ENCODE measurements around the gene CPED1. TPM values are rescaled to one million over a fixed set of nuclear protein-coding genes. Genes with fewer than 3 reads are reported as not detected.
"Not testable (repeated sequence)": the region's sequence is repeated elsewhere in the genome, so short reads cannot be mapped to it uniquely, and the experiment has no call there.

CPED1 gene
- total and polyA plus RNA-seq, 4 experiments from 2014 or later, result 0.32 TPM; not detected in 3

- POLR2A ChIA-PET (ENCODE audit: partially characterized antibody); H3K4me1 ChIP-seq (ENCODE audit: insufficient read depth, low read length); CTCF ChIA-PET (ENCODE audit: partially characterized antibody); H3K36me3 Mint-ChIP-seq; H3K27me3 Mint-ChIP-seq; H3K27me3 ChIP-seq (ENCODE audit: insufficient read depth, low read length); H3K36me3 ChIP-seq (ENCODE audit: insufficient read depth, low read length); H3K9me3 Mint-ChIP-seq; H3K4me3 Mint-ChIP-seq; H3K27ac ChIP-seq (ENCODE audit: low read depth, low read length); intact Hi-C loops (cut with micrococcal nuclease); H3K4me3 ChIP-seq (ENCODE audit: low read length in 2 of 2); H3K27ac Mint-ChIP-seq; H3K9me3 ChIP-seq (ENCODE audit: control insufficient read depth in 1 of 2, low read length in 2 of 2); DNase-seq; H3K4me1 Mint-ChIP-seq: not testable (repeated sequence)
Observed at GRCh38 chr7:121037329-121037728, 48.8 kb downstream of the CPED1 start.

- no peak overlapping the region for H3K4me3 Mint-ChIP-seq
- POLR2A ChIA-PET (ENCODE audit: partially characterized antibody), result no interaction called here
Observed at GRCh38 chr7:121037957-121038716, 49.6 kb downstream of the CPED1 start.

GRCh38 chr7:121038717-121039509 lies 50.4 kb downstream of the CPED1 start:
- no peaks in the 10 kb centered on the region for H3K36me3 Mint-ChIP-seq
- no peaks in the 10 kb centered on the region for H3K27me3 ChIP-seq (ENCODE audit: insufficient read depth, low read length)
- H3K27ac Mint-ChIP-seq, result no peak overlapping the region
- H3K4me3 ChIP-seq (ENCODE audit: low read length in 2 of 2), result no peak overlapping the region
- no peak for DNase-seq
- H3K9me3 ChIP-seq (ENCODE audit: control insufficient read depth in 1 of 2, low read length in 2 of 2), result no peaks in the 10 kb centered on the region
- peaks cover 0 to 1% (median 0%) of the 10 kb centered on the region in 8 donors for H3K9me3 Mint-ChIP-seq
- ChIA-PET POLR2A (ENCODE audit: partially characterized antibody) (no interaction called here), CTCF (ENCODE audit: partially characterized antibody) (interaction anchor here (1.3 to 1.5 kb wide), 2 partner anchors 11 to 69 kb away, joined by 3 read pairs; no protein-coding TSS in a partner anchor)
- no peak overlapping the region for H3K27ac ChIP-seq (ENCODE audit: low read depth, low read length)
- H3K27me3 Mint-ChIP-seq, result peaks cover 1 to 5% of the 10 kb centered on the region in 2 donors
- H3K4me1 Mint-ChIP-seq, result no peaks in the 10 kb centered on the region
- intact Hi-C loops (cut with micrococcal nuclease), result no loop called here
- H3K4me1 ChIP-seq (ENCODE audit: insufficient read depth, low read length), result no peaks in the 10 kb centered on the region
- H3K36me3 ChIP-seq (ENCODE audit: insufficient read depth, low read length), result no peaks in the 10 kb centered on the region
- H3K4me3 Mint-ChIP-seq, result no peak overlapping the region

More at GRCh38 chr7:121037957-121038716, 49.6 kb downstream of the CPED1 start:
- Histone ChIP-seq H3K4me1 (ENCODE audit: insufficient read depth, low read length) (no peaks in the 10 kb centered on the region), H3K27ac (ENCODE audit: low read depth, low read length) (no peak overlapping the region), H3K4me3 (ENCODE audit: low read length in 2 of 2) (no peak overlapping the region), H3K27me3 (ENCODE audit: insufficient read depth, low read length) (no peaks in the 10 kb centered on the region), H3K9me3 (ENCODE audit: control insufficient read depth in 1 of 2, low read length in 2 of 2) (no peaks in the 10 kb centered on the region), H3K36me3 (ENCODE audit: insufficient read depth, low read length) (no peaks in the 10 kb centered on the region)
- no peak for DNase-seq
- H3K27me3 Mint-ChIP-seq, result peaks cover 1 to 5% of the 10 kb centered on the region in 2 donors
- no peaks in the 10 kb centered on the region for H3K4me1 Mint-ChIP-seq
- intact Hi-C loops (cut with micrococcal nuclease), result no loop called here
- H3K27ac Mint-ChIP-seq, result no peak overlapping the region
- H3K9me3 Mint-ChIP-seq, result peaks cover 0 to 1% (median 0%) of the 10 kb centered on the region in 8 donors
- H3K36me3 Mint-ChIP-seq, result no peaks in the 10 kb centered on the region
- CTCF ChIA-PET (ENCODE audit: partially characterized antibody), result interaction anchor here (1.3 to 1.5 kb wide), 2 partner anchors 10 to 70 kb away, joined by 3 read pairs; no protein-coding TSS in a partner anchor

GRCh38 chr7:121039510-121039822 lies 51.0 kb downstream of the CPED1 start:
- intact Hi-C loops (cut with micrococcal nuclease), result no loop called here
- POLR2A ChIA-PET (ENCODE audit: partially characterized antibody), result no interaction called here
- H3K9me3 ChIP-seq (ENCODE audit: control insufficient read depth in 1 of 2, low read length in 2 of 2), result no peaks in the 10 kb centered on the region
- H3K4me3 ChIP-seq (ENCODE audit: low read length in 2 of 2), result no peak overlapping the region
- Mint-ChIP-seq H3K27me3 (peaks cover 1 to 5% of the 10 kb centered on the region in 2 donors), H3K36me3 (no peaks in the 10 kb centered on the region), H3K27ac (no peak overlapping the region), H3K4me3 (no peak overlapping the region), H3K4me1 (no peaks in the 10 kb centered on the region), H3K9me3 (peaks cover 0 to 1% (median 0%) of the 10 kb centered on the region in 8 donors)
- H3K36me3 ChIP-seq (ENCODE audit: insufficient read depth, low read length), result no peaks in the 10 kb centered on the region
- DNase-seq, result no peak
- no peak overlapping the region for H3K27ac ChIP-seq (ENCODE audit: low read depth, low read length)
- no peaks in the 10 kb centered on the region for H3K27me3 ChIP-seq (ENCODE audit: insufficient read depth, low read length)
- no peaks in the 10 kb centered on the region for H3K4me1 ChIP-seq (ENCODE audit: insufficient read depth, low read length)
- CTCF ChIA-PET (ENCODE audit: partially characterized antibody), result interaction anchor here (1.3 to 1.5 kb wide), 2 partner anchors 11 to 69 kb away, joined by 3 read pairs; no protein-coding TSS in a partner anchor

GRCh38 chr7:121039994-121040393 lies 51.5 kb downstream of the CPED1 start:
- H3K9me3 Mint-ChIP-seq, result peaks cover 0 to 1% (median 0%) of the 10 kb centered on the region in 8 donors
- H3K4me3 Mint-ChIP-seq, result no peak overlapping the region
- no peaks in the 10 kb centered on the region for H3K9me3 ChIP-seq (ENCODE audit: control insufficient read depth in 1 of 2, low read length in 2 of 2)
- no peak overlapping the region for H3K27ac ChIP-seq (ENCODE audit: low read depth, low read length)
- no peak for DNase-seq
- H3K36me3 ChIP-seq (ENCODE audit: insufficient read depth, low read length), result no peaks in the 10 kb centered on the region
- H3K36me3 Mint-ChIP-seq, result no peaks in the 10 kb centered on the region
- CTCF ChIA-PET (ENCODE audit: partially characterized antibody), result interaction anchor here (1.3 to 1.5 kb wide), 2 partner anchors 12 to 68 kb away, joined by 3 read pairs; no protein-coding TSS in a partner anchor
- no peaks in the 10 kb centered on the region for H3K4me1 ChIP-seq (ENCODE audit: insufficient read depth, low read length)
- peaks cover 0 to 5% of the 10 kb centered on the region in 2 donors for H3K27me3 Mint-ChIP-seq
- POLR2A ChIA-PET (ENCODE audit: partially characterized antibody), result no interaction called here
- H3K4me1 Mint-ChIP-seq, result no peaks in the 10 kb centered on the region
- no peak overlapping the region for H3K27ac Mint-ChIP-seq
- H3K4me3 ChIP-seq (ENCODE audit: low read length in 2 of 2), result no peak overlapping the region
- no peaks in the 10 kb centered on the region for H3K27me3 ChIP-seq (ENCODE audit: insufficient read depth, low read length)
- intact Hi-C loops (cut with micrococcal nuclease), result no loop called here

- H3K4me3 ChIP-seq (ENCODE audit: low read length in 2 of 2), result no peak overlapping the region
- no peaks in the 10 kb centered on the region for H3K4me1 ChIP-seq (ENCODE audit: insufficient read depth, low read length)
- Mint-ChIP-seq H3K27ac (no peak overlapping the region), H3K27me3 (peaks cover 0 to 5% of the 10 kb centered on the region in 2 donors), H3K9me3 (no peaks in the 10 kb centered on the region), H3K4me3 (no peak overlapping the region), H3K36me3 (no peaks in the 10 kb centered on the region), H3K4me1 (no peaks in the 10 kb centered on the region)
- DNase-seq, result no peak
- H3K27me3 ChIP-seq (ENCODE audit: insufficient read depth, low read length), result no peaks in the 10 kb centered on the region
- ChIA-PET POLR2A (ENCODE audit: partially characterized antibody) (no interaction called here), CTCF (ENCODE audit: partially characterized antibody) (interaction anchor here (0.7 to 1.2 kb wide), 2 partner anchors 9 to 12 kb away, joined by 3 read pairs; no protein-coding TSS in a partner anchor)
- H3K27ac ChIP-seq (ENCODE audit: low read depth, low read length), result no peak overlapping the region
- H3K36me3 ChIP-seq (ENCODE audit: insufficient read depth, low read length), result no peaks in the 10 kb centered on the region
- intact Hi-C loops (cut with micrococcal nuclease), result no loop called here
- H3K9me3 ChIP-seq (ENCODE audit: control insufficient read depth in 1 of 2, low read length in 2 of 2), result no peaks in the 10 kb centered on the region
Observed at GRCh38 chr7:121041516-121042148, 53.1 kb downstream of the CPED1 start.

GRCh38 chr7:121042195-121042594 lies 53.7 kb downstream of the CPED1 start:
- Histone ChIP-seq H3K27ac (ENCODE audit: low read depth, low read length) (no peak overlapping the region), H3K36me3 (ENCODE audit: insufficient read depth, low read length) (no peaks in the 10 kb centered on the region), H3K4me3 (ENCODE audit: low read length in 2 of 2) (no peak overlapping the region), H3K4me1 (ENCODE audit: insufficient read depth, low read length) (no peaks in the 10 kb centered on the region), H3K9me3 (ENCODE audit: control insufficient read depth in 1 of 2, low read length in 2 of 2) (no peaks in the 10 kb centered on the region), H3K27me3 (ENCODE audit: insufficient read depth, low read length) (no peaks in the 10 kb centered on the region)
- Mint-ChIP-seq H3K4me1 (no peaks in the 10 kb centered on the region), H3K27me3 (peaks cover 0 to 5% of the 10 kb centered on the region in 2 donors), H3K27ac (no peak overlapping the region), H3K4me3 (no peak overlapping the region), H3K36me3 (no peaks in the 10 kb centered on the region), H3K9me3 (no peaks in the 10 kb centered on the region)
- DNase-seq, result no peak
- ChIA-PET POLR2A (ENCODE audit: partially characterized antibody) (no interaction called here), CTCF (ENCODE audit: partially characterized antibody) (interaction anchor here (0.7 to 1.2 kb wide), 2 partner anchors 9 to 11 kb away, joined by 3 read pairs; no protein-coding TSS in a partner anchor)
- intact Hi-C loops (cut with micrococcal nuclease), result no loop called here
